ENCODE measurements around the gene SAMD8. TPM values are rescaled to one million over a fixed set of nuclear protein-coding genes. Genes with fewer than 3 reads are reported as not detected.

SAMD8 gene
- total and polyA plus RNA-seq, 2 of the 8 experiments (the other 6 are each of a cell fraction or from before 2014, with no cell fraction given): 11.7 to 20.9 TPM

DNA sequence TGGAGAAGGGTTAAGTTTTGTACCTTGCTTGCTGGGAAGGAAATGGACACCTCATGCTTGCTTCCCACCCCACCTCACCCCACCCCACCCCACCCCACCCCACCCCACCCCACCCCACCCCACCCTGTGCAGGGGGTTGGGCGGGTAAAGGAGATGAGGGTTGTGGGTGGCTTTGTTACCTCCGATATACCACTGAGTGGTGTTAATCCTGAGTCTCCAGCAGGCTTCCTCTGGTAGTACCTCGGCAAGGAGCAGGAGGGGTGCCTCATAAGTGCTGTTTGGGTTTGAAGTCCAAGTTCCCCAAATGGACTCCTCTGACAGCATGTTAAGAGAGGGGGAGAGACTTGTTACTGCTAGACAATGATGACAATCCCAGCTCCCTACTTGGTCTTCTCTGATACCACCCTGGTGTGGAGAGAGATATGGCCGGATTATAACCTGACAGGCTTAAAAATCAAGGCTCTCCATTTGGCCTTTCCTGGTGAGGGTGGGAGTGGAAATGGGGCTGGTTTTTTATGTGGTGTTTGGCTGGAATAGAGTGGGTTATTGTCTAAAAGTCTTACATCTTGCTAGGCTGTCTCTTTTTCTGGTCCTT is 11.7 kb downstream of the SAMD8 start:
- H3K27ac ChIP-seq (ENCODE audit: low read depth, low read length): no peak overlapping the region
- FAIRE-seq: no peak
- CTCF ChIA-PET (ENCODE audit: partially characterized antibody): interaction anchor here (0.6 kb wide), 1 partner anchor 21 kb away, joined by 4 read pairs; no protein-coding TSS in a partner anchor

More for the DNA sequence above, 11.7 kb downstream of the SAMD8 start:
- Histone ChIP-seq H2BK12ac (ENCODE audit: low read depth, low read length) (0 out of 2 replicates have a peak overlapping the region, but pooled peaks have one; percentile 39), H2BK5ac (ENCODE audit: low read depth, low read length) (no peak overlapping the region), H3K23me2 (ENCODE audit: low read depth, low read length) (no peaks in the 10 kb centered on the region), H3K79me2 (ENCODE audit: control insufficient read depth in 1 of 2, insufficient read depth in 2 of 2, low read length in 2 of 2) (peaks cover 0 to 55% of the 10 kb centered on the region in 2 experiments; a peak in 2 of 4 replicates), H2BK120ac (replicated peaks; ENCODE audit: low read depth, low read length) (no peak overlapping the region), H3K14ac (ENCODE audit: insufficient read length) (no peak overlapping the region), H3K36me3 (ENCODE audit: control insufficient read depth in 2 of 4, insufficient read depth in 4 of 4, low read length in 3 of 4) (no peaks in the 10 kb centered on the region), H3K18ac (ENCODE audit: extremely low read depth, low read length) (no peak overlapping the region), H4K91ac (replicated peaks; ENCODE audit: insufficient read length, low read length) (no peak overlapping the region), H3K56ac (replicated peaks; ENCODE audit: insufficient read length, low read depth, low read length) (no peak overlapping the region), H4K5ac (ENCODE audit: insufficient read length, low read depth, low read length) (no peak overlapping the region), H3K9me3 (ENCODE audit: insufficient read depth in 2 of 2, low read depth in 1 of 2, low read length in 1 of 2) (no peaks in the 10 kb centered on the region), H3K4me2 (ENCODE audit: insufficient read depth in 1 of 2, low read depth in 2 of 2, low read length in 2 of 2) (no peak overlapping the region), H2BK15ac (ENCODE audit: low read length) (no peak overlapping the region), H2BK20ac (ENCODE audit: low read length) (no peak overlapping the region), H3K4me3 (ENCODE audit: extremely low read depth in 1 of 4, insufficient read depth in 2 of 4, low read depth in 3 of 4, low read length in 4 of 4) (no peak overlapping the region), H4K8ac (ENCODE audit: extremely low read depth, insufficient read depth, low read length) (no peak overlapping the region), H4K20me1 (replicated peaks in 1 of 2; ENCODE audit: control insufficient read depth in 1 of 2, insufficient read depth in 2 of 2, low read length in 2 of 2) (peaks cover 0 to 4% of the 10 kb centered on the region in 2 experiments), H3K23ac (ENCODE audit: insufficient read length) (no peak overlapping the region), H2AFZ (ENCODE audit: low read length) (no peak overlapping the region), H3K27me3 (replicated peaks in 1 of 4; ENCODE audit: control insufficient read depth in 3 of 4, extremely low read depth in 1 of 4, insufficient read depth in 3 of 4, low read length in 3 of 4) (no peaks in the 10 kb centered on the region), H3K4me1 (replicated peaks in 1 of 4; ENCODE audit: control insufficient read depth in 3 of 4, insufficient read depth in 4 of 4, low read length in 3 of 4) (peaks cover 0 to 2% (median 0%) of the 10 kb centered on the region in 4 experiments; a peak in 1 of 7 replicates), H2AK5ac (ENCODE audit: low read depth, low read length) (no peak overlapping the region), H3K79me1 (ENCODE audit: low read depth, low read length) (peaks cover 2% of the 10 kb centered on the region; the same call in 1 of the 2 replicates), H3K4ac (replicated peaks; ENCODE audit: insufficient read length, low read depth, low read length) (no peak overlapping the region), H3K9ac (replicated peaks in 1 of 4; ENCODE audit: extremely low read depth in 1 of 4, low read depth in 3 of 4, low read length in 3 of 4) (no peak overlapping the region)
- DNase-seq (ENCODE audit: low read depth in 1 of 2, low spot score in 2 of 2): no peak
- POLR2A ChIA-PET (ENCODE audit: partially characterized antibody): no interaction called here
- WGBS, 2 experiments (ENCODE audit: extremely low coverage in 1 of 2, insufficient coverage in 1 of 2, insufficient read length in 1 of 2, insufficient replicate concordance in 2 of 2, low coverage in 1 of 2, low lambda C conversion rate in 2 of 2, missing lambda C conversion rate in 1 of 2): 89% methylated on average over 4 of the region's 4 CpGs; no CpG with 5 or more reads in 1 of the 2 experiments

All from H1 (cell line).